ENCODE data around the gene GSG1L. TPM values are rescaled to one million over a fixed set of nuclear protein-coding genes. Genes with fewer than 3 reads are reported as not detected.
"Not testable (repeated sequence)": the region's sequence is repeated elsewhere in the genome, so short reads cannot be mapped to it uniquely, and the experiment has no call there.

GSG1L gene
- total RNA-seq, 1 donor from 2014 or later = not detected

GRCh38 chr16:27890866-27891265 is 172.6 kb downstream of the GSG1L start:
- Histone ChIP-seq H3K36me3 (no peaks in the 10 kb centered on the region), H3K4me3 (no peak overlapping the region), H3K9me3 (no peaks in the 10 kb centered on the region), H3K27ac (no peak overlapping the region), H3K27me3 (no peaks in the 10 kb centered on the region), H3K4me1 (no peaks in the 10 kb centered on the region)
- no peak for TF ChIP-seq CTCF (IDR thresholded peaks at IDR 0.05)
- intact Hi-C loops (cut with DNase I) = no loop called here
- no peak for DNase-seq (ENCODE audit: low spot score in 2 of 2)

GRCh38 chr16:27890006-27890405 is 173.5 kb downstream of the GSG1L start:
- Histone ChIP-seq H3K27me3 (no peaks in the 10 kb centered on the region), H3K36me3 (no peaks in the 10 kb centered on the region), H3K4me3 (no peak overlapping the region), H3K4me1 (no peaks in the 10 kb centered on the region), H3K27ac (no peak overlapping the region), H3K9me3 (no peaks in the 10 kb centered on the region)
- no peak for DNase-seq (ENCODE audit: low spot score in 2 of 2)
- intact Hi-C loops (cut with DNase I) = no loop called here
- TF ChIP-seq CTCF (IDR thresholded peaks at IDR 0.05) = no peak

- Histone ChIP-seq H3K27ac (no peak overlapping the region), H3K9me3 (no peaks in the 10 kb centered on the region), H3K4me1 (no peaks in the 10 kb centered on the region), H3K4me3 (no peak overlapping the region), H3K36me3 (no peaks in the 10 kb centered on the region), H3K27me3 (no peaks in the 10 kb centered on the region)
- intact Hi-C loops (cut with DNase I) = no loop called here
- no peak for DNase-seq (ENCODE audit: low spot score in 2 of 2)
- no peak for TF ChIP-seq CTCF (IDR thresholded peaks at IDR 0.05)
Observed at GRCh38 chr16:27883576-27883975, 179.9 kb downstream of the GSG1L start.

- Histone ChIP-seq H3K9me3 (no peaks in the 10 kb centered on the region), H3K27me3 (no peaks in the 10 kb centered on the region), H3K4me3 (no peak overlapping the region), H3K27ac (no peak overlapping the region), H3K36me3 (no peaks in the 10 kb centered on the region), H3K4me1 (no peaks in the 10 kb centered on the region)
- TF ChIP-seq CTCF (IDR thresholded peaks at IDR 0.05) = no peak
- intact Hi-C loops (cut with DNase I) = no loop called here
- DNase-seq (ENCODE audit: low spot score in 2 of 2) = no peak
Observed at GRCh38 chr16:27880287-27880686, 183.2 kb downstream of the GSG1L start.

- intact Hi-C loops (cut with DNase I) = no loop called here
- Histone ChIP-seq H3K27me3 (no peaks in the 10 kb centered on the region), H3K4me3 (no peak overlapping the region), H3K9me3 (no peaks in the 10 kb centered on the region), H3K4me1 (no peaks in the 10 kb centered on the region), H3K36me3 (no peaks in the 10 kb centered on the region), H3K27ac (no peak overlapping the region)
- TF ChIP-seq CTCF (IDR thresholded peaks at IDR 0.05) = no peak
- no peak for DNase-seq (ENCODE audit: low spot score in 2 of 2)
Observed at GRCh38 chr16:27879601-27880247, 183.8 kb downstream of the GSG1L start.

- H3K27me3 ChIP-seq; intact Hi-C loops (cut with DNase I): not testable (repeated sequence)
Observed at GRCh38 chr16:27872627-27873026, 190.9 kb downstream of the GSG1L start.

More at GRCh38 chr16:27872627-27873026, 190.9 kb downstream of the GSG1L start:
- not testable (repeated sequence) for H3K27ac ChIP-seq; H3K9me3 ChIP-seq; H3K4me3 ChIP-seq; H3K36me3 ChIP-seq; H3K4me1 ChIP-seq; DNase-seq (ENCODE audit: low spot score in 2 of 2)
